B cell (primary cell): ENCODE data around the gene SH3GL3.

ENCODE experiments used
- EZH2 ChIP-seq: IDR thresholded peaks from 2 replicates; pipeline ENCODE4 v1.6.1; 2012; ENCODE audit warnings: borderline replicate concordance, low read depth, mild to moderate bottlenecking, moderate library complexity, low read length; ENCODE audit not compliant: insufficient read depth, poor library complexity, severe bottlenecking
- TF ChIP-seq, protein P1 (sequence below): fragments of 200-600 bp; IDR thresholded peaks from one replicate; pipeline ENCODE4 v1.8.0; 2022; ENCODE audit warnings: antibody characterized with exemption, mild to moderate bottlenecking

DNA sequence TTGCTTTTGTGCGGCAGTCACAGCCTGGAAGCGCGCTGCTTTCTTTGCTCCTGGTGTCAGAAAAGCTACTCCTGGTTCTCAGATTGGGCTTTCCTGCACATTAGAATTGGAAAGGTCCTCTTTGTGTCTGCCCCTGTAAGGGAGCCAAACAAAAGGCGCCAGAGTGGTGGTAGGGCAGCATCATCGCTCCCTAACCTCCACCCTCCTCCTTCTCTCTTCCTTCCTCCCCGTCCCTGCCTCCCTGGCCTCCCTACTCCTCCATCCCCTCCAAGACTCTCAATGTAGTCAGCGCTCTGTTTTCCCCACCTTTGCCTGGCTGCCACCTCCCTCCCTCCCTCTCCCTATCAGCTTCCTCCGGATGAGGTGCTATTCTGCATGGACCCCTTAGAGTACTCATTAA lies 65.3 kb downstream of the SH3GL3 start:
- no peak for TF ChIP-seq EZH2
- TF ChIP-seq, protein P1, sequence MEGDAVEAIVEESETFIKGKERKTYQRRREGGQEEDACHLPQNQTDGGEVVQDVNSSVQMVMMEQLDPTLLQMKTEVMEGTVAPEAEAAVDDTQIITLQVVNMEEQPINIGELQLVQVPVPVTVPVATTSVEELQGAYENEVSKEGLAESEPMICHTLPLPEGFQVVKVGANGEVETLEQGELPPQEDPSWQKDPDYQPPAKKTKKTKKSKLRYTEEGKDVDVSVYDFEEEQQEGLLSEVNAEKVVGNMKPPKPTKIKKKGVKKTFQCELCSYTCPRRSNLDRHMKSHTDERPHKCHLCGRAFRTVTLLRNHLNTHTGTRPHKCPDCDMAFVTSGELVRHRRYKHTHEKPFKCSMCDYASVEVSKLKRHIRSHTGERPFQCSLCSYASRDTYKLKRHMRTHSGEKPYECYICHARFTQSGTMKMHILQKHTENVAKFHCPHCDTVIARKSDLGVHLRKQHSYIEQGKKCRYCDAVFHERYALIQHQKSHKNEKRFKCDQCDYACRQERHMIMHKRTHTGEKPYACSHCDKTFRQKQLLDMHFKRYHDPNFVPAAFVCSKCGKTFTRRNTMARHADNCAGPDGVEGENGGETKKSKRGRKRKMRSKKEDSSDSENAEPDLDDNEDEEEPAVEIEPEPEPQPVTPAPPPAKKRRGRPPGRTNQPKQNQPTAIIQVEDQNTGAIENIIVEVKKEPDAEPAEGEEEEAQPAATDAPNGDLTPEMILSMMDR, result no peak
